Common myeloid progenitor, CD34-positive (primary cell): ENCODE measurements around the gene GALNT14.

Experiments
- CTCF ChIA-PET: fragments of 350-600 bp; sonication (Branson Sonifier 250); formaldehyde crosslinking; loops from one replicate; lab custom pipeline; 2021; ENCODE audit warnings: antibody characterized with exemption; lab: Charles Lee
- POLR2A ChIA-PET: fragments of 350-600 bp; sonication (Branson Sonifier 250); formaldehyde crosslinking; loops from one replicate; lab custom pipeline; 2021; ENCODE audit warnings: antibody characterized with exemption; lab: Charles Lee
- DNase-seq, 3 donors: peaks; one replicate each; pipeline versions ENCODE4 v3.0.0 to v3.0.0-alpha.2; 2013
- H3K27ac ChIP-seq, 2 experiments: 1 replicate in 1 of 2; 2 replicates in 1 of 2; pipeline ENCODE4 v1.7.0; 2013; ENCODE audit warnings: inconsistent platforms in 2 of 2, low read length in 2 of 2, mild to moderate bottlenecking in 2 of 2, low read depth in 1 of 2, moderate library complexity in 1 of 2; ENCODE audit not compliant: severe bottlenecking in 2 of 2, insufficient read depth in 1 of 2, poor library complexity in 1 of 2
- H3K27me3 ChIP-seq, 5 experiments: replicated peaks in 2 of 5; 1 replicate in 3 of 5; 2 replicates in 2 of 5; pipeline versions ENCODE4 v1.6.1 to v1.7.0; 2013; ENCODE audit warnings: low read length in 4 of 5, mild to moderate bottlenecking in 2 of 5, moderate library complexity in 2 of 5, inconsistent platforms in 1 of 5; ENCODE audit not compliant: insufficient read depth in 5 of 5, control insufficient read depth in 4 of 5
- H3K36me3 ChIP-seq, 4 experiments: 1 replicate in 2 of 4; 2 replicates in 2 of 4; pipeline versions ENCODE4 v1.6.1 to v1.7.0; 2013; ENCODE audit warnings: low read length in 3 of 4, control low read depth in 1 of 4, mild to moderate bottlenecking in 1 of 4; ENCODE audit not compliant: control insufficient read depth in 4 of 4, insufficient read depth in 4 of 4
- H3K4me1 ChIP-seq, 4 experiments: 1 replicate in 3 of 4; 2 replicates in 1 of 4; pipeline versions ENCODE4 v1.6.1 to v1.7.1; 2013; ENCODE audit warnings: low read length in 3 of 4, mild to moderate bottlenecking in 3 of 4, control low read depth in 1 of 4, inconsistent platforms in 1 of 4, moderate library complexity in 1 of 4; ENCODE audit not compliant: control insufficient read depth in 4 of 4, insufficient read depth in 4 of 4; ENCODE audit errors: control extremely low read depth in 1 of 4
- H3K4me3 ChIP-seq, 7 experiments: 1 replicate in 4 of 7; 2 replicates in 3 of 7; pipeline versions ENCODE4 v1.5.1 to v1.7.0; 2013; ENCODE audit warnings: mild to moderate bottlenecking in 7 of 7, low read length in 6 of 7, moderate library complexity in 6 of 7, inconsistent platforms in 2 of 7, low read depth in 2 of 7, control low read depth in 1 of 7; ENCODE audit not compliant: insufficient read depth in 4 of 7, control insufficient read depth in 1 of 7; ENCODE audit errors: extremely low read depth in 1 of 7
- H3K9me3 ChIP-seq, 5 experiments: 1 replicate in 4 of 5; 2 replicates in 1 of 5; pipeline versions ENCODE4 v1.6.1 to v1.7.1; 2013; ENCODE audit warnings: low read length in 4 of 5, mild to moderate bottlenecking in 2 of 5, inconsistent platforms in 1 of 5, low read depth in 1 of 5, moderate library complexity in 1 of 5; ENCODE audit not compliant: control insufficient read depth in 4 of 5, insufficient read depth in 2 of 5; ENCODE audit errors: control extremely low read depth in 1 of 5
- WGBS: methylation state at CpG from one replicate; pipeline ENCODE4 v1.1.5; 2013; ENCODE audit not compliant: insufficient coverage; 5-methylcytosine and 5-hydroxymethylcytosine counted together

Gene GALNT14

DNA sequence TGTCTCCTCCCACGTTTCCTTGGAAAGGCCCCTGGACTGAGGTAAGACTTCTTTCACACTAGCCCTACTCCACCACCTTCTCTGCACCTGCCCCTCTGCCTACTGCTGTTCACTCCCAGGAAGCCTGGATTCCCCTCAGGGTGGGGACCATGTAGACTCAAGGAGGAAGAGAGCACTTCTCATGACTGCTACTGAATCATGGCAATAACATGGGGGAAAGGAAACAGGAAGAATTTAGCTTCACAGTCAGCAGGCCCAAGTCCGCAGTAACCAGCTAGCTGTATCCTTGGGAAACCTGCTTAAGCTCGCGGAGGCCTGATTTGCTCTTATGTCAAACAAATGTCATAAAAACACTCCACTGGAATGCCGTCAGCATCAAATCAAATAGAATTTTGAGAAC lies 204.7 kb downstream of the GALNT14 start:
- Histone ChIP-seq H3K27ac (no peak overlapping the region), H3K27me3 (no peaks in the 10 kb centered on the region), H3K36me3 (peaks cover 0 to 10% (median 0%) of the 10 kb centered on the region in 4 experiments), H3K4me1 (peaks cover 0 to 13% (median 2%) of the 10 kb centered on the region in 4 experiments), H3K9me3 (no peaks in the 10 kb centered on the region), H3K4me3 (no peak overlapping the region)
- CTCF ChIA-PET, result interaction anchor here (0.9 kb wide), 1 partner anchor 27 kb away, joined by 3 read pairs; no protein-coding TSS in a partner anchor
- POLR2A ChIA-PET, result no interaction called here
- no peak for DNase-seq
- WGBS, result 50% methylated on average over 2 of the region's 5 CpGs

GRCh38 chr2:30932870-30933269 lies 205.4 kb downstream of the GALNT14 start:
- Histone ChIP-seq H3K4me1 (peaks cover 0 to 13% (median 2%) of the 10 kb centered on the region in 4 experiments), H3K36me3 (peaks cover 0 to 10% (median 0%) of the 10 kb centered on the region in 4 experiments), H3K27ac (no peak overlapping the region), H3K9me3 (no peaks in the 10 kb centered on the region), H3K4me3 (no peak overlapping the region), H3K27me3 (no peaks in the 10 kb centered on the region)
- ChIA-PET POLR2A (no interaction called here), CTCF (interaction anchor here (0.9 to 1.3 kb wide), 2 partner anchors 12 to 28 kb away, joined by 3 read pairs; no protein-coding TSS in a partner anchor)
- DNase-seq, result peak; percentile 8 to 62 (median 47)
- 56% methylated on average over 2 of the region's 3 CpGs for WGBS

- 97% methylated on average over 19 of the region's 19 CpGs for WGBS
- no peak for DNase-seq
- no peak overlapping the region for H3K4me3 ChIP-seq
- CTCF ChIA-PET, result interaction anchor here (1.3 kb wide), 1 partner anchor 11 kb away, joined by 3 read pairs; no protein-coding TSS in a partner anchor
- no peaks in the 10 kb centered on the region for H3K9me3 ChIP-seq
- POLR2A ChIA-PET, result no interaction called here
- peaks cover 0 to 8% (median 0%) of the 10 kb centered on the region in 4 experiments for H3K36me3 ChIP-seq
- no peak overlapping the region for H3K27ac ChIP-seq
- peaks cover 0 to 13% (median 2%) of the 10 kb centered on the region in 4 experiments for H3K4me1 ChIP-seq
- no peaks in the 10 kb centered on the region for H3K27me3 ChIP-seq
Observed at GRCh38 chr2:30931841-30932407, 206.3 kb downstream of the GALNT14 start.

- Histone ChIP-seq H3K36me3 (peaks cover 0 to 5% (median 0%) of the 10 kb centered on the region in 4 experiments), H3K9me3 (no peaks in the 10 kb centered on the region), H3K4me1 (peaks cover 0 to 13% (median 2%) of the 10 kb centered on the region in 4 experiments), H3K27ac (no peak overlapping the region), H3K4me3 (no peak overlapping the region), H3K27me3 (no peaks in the 10 kb centered on the region)
- WGBS, result 88% methylated on average over 3 of the region's 3 CpGs
- no peak for DNase-seq
- ChIA-PET POLR2A (no interaction called here), CTCF (no interaction called here)
Observed at GRCh38 chr2:30930716-30931115, 207.5 kb downstream of the GALNT14 start.

DNA sequence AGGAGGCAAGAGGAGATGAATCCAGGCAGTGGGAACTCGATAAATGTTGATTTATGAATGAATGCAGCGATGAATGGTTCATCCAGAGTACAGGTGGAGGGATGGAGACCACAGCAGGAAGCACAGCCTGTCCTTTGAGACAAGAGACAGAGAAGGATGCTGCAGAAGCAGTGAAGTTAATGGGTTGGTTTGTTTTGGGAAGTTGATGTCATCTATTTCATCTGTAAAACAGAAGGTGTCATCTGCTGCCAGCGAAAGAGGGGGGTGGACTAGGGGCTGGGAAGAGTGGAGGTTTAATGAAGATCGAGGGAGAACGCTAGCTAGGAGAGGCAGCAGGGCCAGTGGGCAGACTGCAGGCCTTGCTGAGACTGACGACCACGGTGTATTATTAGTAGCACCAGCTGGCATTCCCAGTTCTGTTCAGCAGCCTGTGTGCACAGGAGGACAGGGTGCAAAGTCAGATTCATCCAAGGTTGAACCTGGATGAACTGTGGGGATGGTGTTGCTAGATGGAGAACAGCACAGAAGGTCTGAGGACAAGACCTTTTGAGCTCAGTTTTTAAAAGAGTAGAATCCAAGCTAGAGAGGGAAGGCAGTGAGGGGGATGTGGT lies 210.7 kb downstream of the GALNT14 start:
- POLR2A ChIA-PET, result no interaction called here

GRCh38 chr2:30926606-30927005 lies 211.6 kb downstream of the GALNT14 start:
- ChIA-PET CTCF (interaction anchor here (1.0 kb wide), 1 partner anchor 10 kb away, joined by 3 read pairs; no protein-coding TSS in a partner anchor), POLR2A (no interaction called here)
- WGBS, result 98% methylated on average over 5 of the region's 5 CpGs

More for the DNA sequence above, 210.7 kb downstream of the GALNT14 start:
- CTCF ChIA-PET, result interaction anchor here (1.0 to 1.5 kb wide), 3 partner anchors 9 to 406 kb away, joined by 3 read pairs; no protein-coding TSS in a partner anchor
- H3K4me1 ChIP-seq, result peaks cover 0 to 1% (median 0%) of the 10 kb centered on the region in 4 experiments
- 96% methylated on average over 7 of the region's 7 CpGs for WGBS
- H3K4me3 ChIP-seq, result no peak overlapping the region
- H3K27ac ChIP-seq, result no peak overlapping the region
- H3K36me3 ChIP-seq, result peaks cover 0 to 22% (median 2%) of the 10 kb centered on the region in 4 experiments
- H3K9me3 ChIP-seq, result no peaks in the 10 kb centered on the region
- DNase-seq, result no peak
- H3K27me3 ChIP-seq, result no peaks in the 10 kb centered on the region

DNA sequence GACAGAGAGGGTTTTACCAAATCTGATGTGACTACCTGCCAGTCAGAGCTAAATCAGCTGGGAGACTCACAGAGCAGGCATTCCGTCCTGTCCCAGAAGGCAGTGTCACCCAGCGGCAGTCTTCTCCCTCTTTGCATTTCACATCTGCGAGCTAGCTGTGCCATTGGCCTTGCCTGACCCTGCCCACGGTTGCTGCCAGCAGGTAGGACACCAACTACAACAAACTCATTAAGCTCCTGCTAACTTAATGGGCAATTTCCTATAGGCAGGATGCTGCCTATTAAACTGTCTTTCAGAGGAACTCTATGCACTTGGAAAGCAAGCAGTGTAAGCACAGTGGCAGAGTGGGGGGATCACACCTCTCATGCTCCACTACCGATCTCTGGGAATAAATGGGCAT lies 214.6 kb downstream of the GALNT14 start:
- ChIA-PET POLR2A (no interaction called here), CTCF (no interaction called here)
- 98% methylated on average over 5 of the region's 5 CpGs for WGBS
- peaks cover 0 to 17% (median 4%) of the 10 kb centered on the region in 4 experiments for H3K36me3 ChIP-seq
- no peaks in the 10 kb centered on the region for H3K27me3 ChIP-seq
- H3K27ac ChIP-seq, result no peak overlapping the region
- H3K4me3 ChIP-seq, result no peak overlapping the region
- DNase-seq, result no peak
- H3K9me3 ChIP-seq, result no peaks in the 10 kb centered on the region
- no peaks in the 10 kb centered on the region for H3K4me1 ChIP-seq

More at GRCh38 chr2:30926606-30927005, 211.6 kb downstream of the GALNT14 start:
- H3K27ac ChIP-seq, result no peak overlapping the region
- H3K4me3 ChIP-seq, result no peak overlapping the region
- no peaks in the 10 kb centered on the region for H3K4me1 ChIP-seq
- no peaks in the 10 kb centered on the region for H3K27me3 ChIP-seq
- DNase-seq, result no peak
- H3K36me3 ChIP-seq, result peaks cover 0 to 22% (median 2%) of the 10 kb centered on the region in 4 experiments
- no peaks in the 10 kb centered on the region for H3K9me3 ChIP-seq
